Sigmoid colon (tissue), 4 donors: ENCODE results near the gene DDX20.

Source experiments
- CTCF ChIP-seq, 4 experiments: fragments of 450-650 bp in 3 of 4; fragments of 200-600 bp in 1 of 4; IDR thresholded peaks; one replicate each; pipeline ENCODE4 v1.5.1; 2016 to 2019; ENCODE audit warnings: antibody characterized with exemption in 4 of 4, mild to moderate bottlenecking in 3 of 4, moderate library complexity in 2 of 4
- POLR2A ChIP-seq, 2 donors: fragments of 450-650 bp; IDR thresholded peaks; one replicate each; pipeline ENCODE4 v1.6.1; 2016; ENCODE audit warnings: antibody characterized with exemption in 2 of 2, mild to moderate bottlenecking in 2 of 2, moderate library complexity in 2 of 2
- POLR2AphosphoS5 ChIP-seq, 4 donors: sonication (generic); formaldehyde crosslinking; IDR thresholded peaks; one replicate each; pipeline ENCODE4 v1.6.1; 2017; ENCODE audit warnings: antibody characterized with exemption in 4 of 4

GRCh38 chr1:111751906-111752575, 3.7 kb upstream of the DDX20 start:
- TF ChIP-seq CTCF (IDR thresholded peaks at IDR 0.05) (no peak), POLR2A (IDR thresholded peaks at IDR 0.05) (no peak), POLR2AphosphoS5 (IDR thresholded peaks at IDR 0.05) (no peak)
